HCT116 (cell line): Measurements from ENCODE around the gene TSPAN1. TPM values are rescaled to one million over a fixed set of nuclear protein-coding genes. Genes with fewer than 3 reads are reported as not detected.

Experiments
- ATAC-seq: fragments of 200-7000 bp; cut with Tn5 transposase; 2 replicates; pipeline ENCODE4 v1.9.1; 2020; ENCODE audit warnings: mild to moderate bottlenecking, moderate library complexity
- BruUV-seq: library from RNA; stranded (reverse); fragments of 400-500 nt; replicated peaks from 2 replicates; lab custom pipeline; 2021; lab: Mats Ljungman, UMichigan
- CTCF ChIA-PET: fragments of 300-600 bp; sonication (Branson Sonifier 250); formaldehyde crosslinking; loops from one replicate; lab custom pipeline; 2021; ENCODE audit warnings: antibody characterized with exemption; lab: Charles Lee
- POLR2A ChIA-PET: fragments of 300-600, 350-600 bp; sonication (Branson Sonifier 250); formaldehyde crosslinking; loops from one replicate; lab custom pipeline; 2021; ENCODE audit warnings: antibody characterized with exemption; lab: Charles Lee
- RAD21 ChIA-PET, 2 experiments: fragments of 300-600 bp; sonication (Branson Sonifier 250); formaldehyde crosslinking; loops; one replicate each; lab custom pipeline; 2023; ENCODE audit warnings: low total read pairs in 2 of 2; ENCODE audit not compliant: uncharacterized antibody in 2 of 2, unreplicated experiment in 2 of 2, low non-redundant PET in 1 of 2; lab: Charles Lee
- DNase-seq: peaks from one replicate; pipeline ENCODE4 v3.0.0-alpha.2; 2010; ENCODE audit warnings: low read depth, low spot score
- H2AFZ ChIP-seq: fragments of 200-600 bp; shearing (Covaris generic), sonication (generic); 2 replicates; pipeline ENCODE4 v1.6.1; 2017; ENCODE audit warnings: low read depth, mixed run types, mixed read lengths, antibody characterized with exemption, low read length; ENCODE audit not compliant: poor library complexity, severe bottlenecking
- H3K27ac ChIP-seq: 2 replicates; pipeline ENCODE4 v1.5.1; 2012; ENCODE audit warnings: low read depth, low read length
- H3K27me3 ChIP-seq: fragments of 200-600 bp; sonication (generic); 2 replicates; pipeline ENCODE4 v1.6.1; 2016; ENCODE audit warnings: mixed run types, low read length, mixed read lengths; ENCODE audit not compliant: insufficient read depth
- H3K36me3 ChIP-seq, 2 experiments: fragments of 200-500 bp in 1 of 2; fragments of 200-600 bp in 1 of 2; sonication (Bioruptor generic) in 1 of 2; sonication (generic) in 1 of 2; 2 replicates each; pipeline versions ENCODE4 v1.5.1 to v1.6.1; 2014 to 2016; ENCODE audit warnings: low read length in 2 of 2, inconsistent platforms in 1 of 2, mixed read lengths in 1 of 2, mixed run types in 1 of 2; ENCODE audit not compliant: insufficient read depth in 2 of 2, control insufficient read depth in 1 of 2
- H3K4me1 ChIP-seq, 2 experiments: fragments of 200-600 bp in 1 of 2; sonication (generic) in 1 of 2; 2 replicates each; pipeline versions ENCODE4 v1.5.1 to v1.6.1; 2012 to 2017; ENCODE audit warnings: low read length in 2 of 2, inconsistent platforms in 1 of 2, mild to moderate bottlenecking in 1 of 2, mixed read lengths in 1 of 2, mixed run types in 1 of 2, moderate library complexity in 1 of 2; ENCODE audit not compliant: insufficient read depth in 2 of 2, control insufficient read depth in 1 of 2
- H3K4me2 ChIP-seq: fragments of 200-600 bp; sonication (generic); 2 replicates; pipeline ENCODE4 v1.6.1; 2017; ENCODE audit warnings: mixed run types, low read length, mixed read lengths
- H3K4me3 ChIP-seq, 2 experiments: fragments of 200-600 bp in 1 of 2; sonication (generic) in 1 of 2; replicated peaks in 1 of 2; 2 replicates each; pipeline ENCODE4 v1.5.1; 2011 to 2016; ENCODE audit warnings: low read length in 2 of 2, control low read depth in 1 of 2, low read depth in 1 of 2, mild to moderate bottlenecking in 1 of 2, mixed read lengths in 1 of 2, mixed run types in 1 of 2
- H3K79me2 ChIP-seq: fragments of 200-600 bp; sonication (generic); 2 replicates; pipeline ENCODE4 v1.6.1; 2017; ENCODE audit warnings: mild to moderate bottlenecking, mixed run types, low read length, moderate library complexity, mixed read lengths; ENCODE audit not compliant: insufficient read depth
- H3K9ac ChIP-seq: fragments of 200-600 bp; sonication (generic); 2 replicates; pipeline ENCODE4 v1.6.1; 2016; ENCODE audit warnings: low read length, mixed read lengths
- H3K9me2 ChIP-seq: fragments of 200-600 bp; sonication (generic), shearing (Covaris generic); 2 replicates; pipeline ENCODE4 v1.6.1; 2017; ENCODE audit warnings: mixed run types, mild to moderate bottlenecking, moderate library complexity; ENCODE audit not compliant: insufficient read depth
- H3K9me3 ChIP-seq, 2 experiments: fragments of 200-500 bp in 1 of 2; fragments of 200-600 bp in 1 of 2; sonication (Bioruptor generic) in 1 of 2; sonication (generic) in 1 of 2; 2 replicates each; pipeline ENCODE4 v1.6.1; 2014 to 2017; ENCODE audit warnings: low read length in 2 of 2, mixed read lengths in 2 of 2, inconsistent platforms in 1 of 2, low read depth in 1 of 2, mild to moderate bottlenecking in 1 of 2, mixed run types in 1 of 2, moderate library complexity in 1 of 2; ENCODE audit not compliant: control insufficient read depth in 1 of 2, insufficient read depth in 1 of 2
- H4K20me1 ChIP-seq: fragments of 200-600 bp; sonication (generic), shearing (Covaris generic); 2 replicates; pipeline ENCODE4 v1.6.1; 2017; ENCODE audit warnings: mixed run types, mild to moderate bottlenecking, moderate library complexity; ENCODE audit not compliant: insufficient read depth
- CBX3 ChIP-seq: IDR thresholded peaks from 2 replicates; pipeline ENCODE4 v1.6.1; 2012; ENCODE audit warnings: low read depth
- EZH2phosphoT487 ChIP-seq: fragments of 200-600 bp; IDR thresholded peaks from 2 replicates; pipeline ENCODE4 v1.6.1; 2018; ENCODE audit warnings: antibody characterized with exemption, borderline replicate concordance
- FOSL1 ChIP-seq: IDR thresholded peaks from 2 replicates; pipeline ENCODE4 v1.6.1; 2012; ENCODE audit warnings: low read depth
- POLR2AphosphoS5 ChIP-seq: IDR thresholded peaks from 2 replicates; pipeline ENCODE4 v1.6.1; 2011; ENCODE audit warnings: mild to moderate bottlenecking, low read depth, low read length, moderate library complexity
- RAD21 ChIP-seq: IDR thresholded peaks from 2 replicates; pipeline ENCODE4 v1.6.1; 2012; ENCODE audit warnings: low read depth, mild to moderate bottlenecking
- SIN3A ChIP-seq: IDR thresholded peaks from 2 replicates; pipeline ENCODE4 v1.6.1; 2012; ENCODE audit warnings: low read depth
- SP1 ChIP-seq: IDR thresholded peaks from 2 replicates; pipeline ENCODE4 v1.6.1; 2012; ENCODE audit warnings: low read depth
- SRF ChIP-seq: IDR thresholded peaks from 2 replicates; pipeline ENCODE4 v1.6.1; 2012; ENCODE audit warnings: low read depth
- TCF7L2 ChIP-seq: IDR thresholded peaks from 2 replicates; pipeline ENCODE4 v1.7.0; 2011; ENCODE audit warnings: borderline replicate concordance, inconsistent platforms; ENCODE audit not compliant: insufficient read depth, insufficient read length; ENCODE audit errors: extremely low read depth
- ZFX ChIP-seq: fragments of 450-650 bp; IDR thresholded peaks from 2 replicates; pipeline ENCODE4 v1.6.1; 2017
- ZNF274 ChIP-seq: fragments of 200-500 bp; sonication (Bioruptor generic); IDR thresholded peaks from 2 replicates; pipeline ENCODE4 v1.6.1; 2014; ENCODE audit warnings: mild to moderate bottlenecking, low read depth, low read length, inconsistent platforms
- intact Hi-C: fragments of 100-400 bp; cut with micrococcal nuclease; formaldehyde crosslinking; loops from 2 replicates; pipeline ENCODE4 v1.10.0; 2022
- total RNA-seq: library from RNA; stranded (reverse); gene quantifications from one replicate; pipeline ENCODE4 v1.2.1, GENCODE V29; 2021; ENCODE audit not compliant: unreplicated experiment
- TF ChIP-seq, protein P1 (sequence below): IDR thresholded peaks from 2 replicates; pipeline ENCODE4 v1.6.1; 2012
- TF ChIP-seq, protein P2 (sequence below): IDR thresholded peaks from 2 replicates; pipeline ENCODE4 v1.6.1; 2012

Gene TSPAN1
- total RNA-seq, 1 experiment from 2014 or later = 9.9 TPM

DNA sequence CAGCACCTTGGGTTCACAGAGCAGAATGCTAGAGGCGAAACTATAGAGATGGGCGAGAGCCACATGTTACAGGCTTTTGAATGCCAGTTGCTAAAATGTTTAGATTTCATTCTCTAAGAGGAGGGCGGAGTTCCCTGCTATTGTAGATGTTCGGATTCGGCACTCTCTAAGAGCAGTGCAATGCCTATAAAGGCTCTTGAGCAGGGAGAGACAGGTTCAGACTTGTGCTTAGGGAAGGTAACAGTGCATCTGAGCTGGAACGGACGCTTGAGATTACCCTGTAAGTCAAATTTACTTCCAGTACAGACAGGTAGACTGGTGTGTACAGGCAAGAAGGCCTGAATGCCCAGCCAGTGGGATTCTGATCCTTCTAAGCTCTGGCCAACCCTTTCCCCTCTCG is 43.6 kb downstream of the TSPAN1 start:
- no peak overlapping the region for H3K9ac ChIP-seq
- TF ChIP-seq EZH2phosphoT487 = no peak
- no peak for TF ChIP-seq FOSL1
- no peak for TF ChIP-seq SRF
- TF ChIP-seq RAD21 = no peak
- TF ChIP-seq, protein P1, sequence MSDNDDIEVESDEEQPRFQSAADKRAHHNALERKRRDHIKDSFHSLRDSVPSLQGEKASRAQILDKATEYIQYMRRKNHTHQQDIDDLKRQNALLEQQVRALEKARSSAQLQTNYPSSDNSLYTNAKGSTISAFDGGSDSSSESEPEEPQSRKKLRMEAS = no peak
- no peak for TF ChIP-seq ZFX
- no peak for TF ChIP-seq CBX3
- TF ChIP-seq ZNF274 = no peak
- no peak for TF ChIP-seq TCF7L2
- TF ChIP-seq, protein P2, sequence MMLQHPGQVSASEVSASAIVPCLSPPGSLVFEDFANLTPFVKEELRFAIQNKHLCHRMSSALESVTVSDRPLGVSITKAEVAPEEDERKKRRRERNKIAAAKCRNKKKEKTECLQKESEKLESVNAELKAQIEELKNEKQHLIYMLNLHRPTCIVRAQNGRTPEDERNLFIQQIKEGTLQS = no peak
- TF ChIP-seq SIN3A = no peak
- TF ChIP-seq SP1 = no peak
- no peak for TF ChIP-seq POLR2AphosphoS5
- ATAC-seq = no peak

More for the DNA sequence above, 43.6 kb downstream of the TSPAN1 start:
- peaks cover 0 to 18% of the 10 kb centered on the region in 2 experiments; a peak in 2 of 4 replicates for H3K4me1 ChIP-seq
- no peak overlapping the region for H3K27ac ChIP-seq
- H3K9me3 ChIP-seq = no peaks in the 10 kb centered on the region
- H4K20me1 ChIP-seq = no peaks in the 10 kb centered on the region
- intact Hi-C loops = no loop called here
- H3K27me3 ChIP-seq = no peaks in the 10 kb centered on the region
- no peaks in the 10 kb centered on the region for H3K9me2 ChIP-seq
- ChIA-PET POLR2A (no interaction called here), CTCF (no interaction called here), RAD21 (no interaction called here)
- no peak overlapping the region for H3K4me3 ChIP-seq
- no peak overlapping the region for H3K4me2 ChIP-seq
- no peak overlapping the region for H2AFZ ChIP-seq
- BruUV-seq = no TSS peak
- DNase-seq = no peak
- no peaks in the 10 kb centered on the region for H3K36me3 ChIP-seq
- H3K79me2 ChIP-seq = no peaks in the 10 kb centered on the region
